Mesothelial cell of epicardium (in vitro differentiated cells): ENCODE data around the gene VTCN1. TPM values are rescaled to one million over a fixed set of nuclear protein-coding genes. Genes with fewer than 3 reads are reported as not detected.

Source experiments
- DNase-seq, 2 experiments: peaks; one replicate each; pipeline ENCODE4 v3.0.0; 2021; ENCODE audit warnings: low spot score in 2 of 2; ENCODE audit not compliant: unreplicated experiment in 2 of 2
- H3K27ac Mint-ChIP-seq: 2 replicates; pipeline ENCODE4 v1.8.0; 2021; ENCODE audit warnings: mixed read lengths
- H3K27me3 Mint-ChIP-seq: 2 replicates; pipeline ENCODE4 v1.8.0; 2021; ENCODE audit warnings: low read depth, mixed read lengths
- H3K36me3 Mint-ChIP-seq: 2 replicates; pipeline ENCODE4 v1.8.0; 2021; ENCODE audit warnings: mixed read lengths
- H3K4me1 Mint-ChIP-seq: 2 replicates; pipeline ENCODE4 v1.8.0; 2021; ENCODE audit warnings: mixed read lengths
- H3K4me3 Mint-ChIP-seq: 2 replicates; pipeline ENCODE4 v1.8.0; 2021; ENCODE audit warnings: mild to moderate bottlenecking, moderate library complexity, mixed read lengths
- H3K9me3 Mint-ChIP-seq: 2 replicates; pipeline ENCODE4 v1.8.0; 2021; ENCODE audit warnings: mixed read lengths
- CTCF ChIP-seq: fragments of 200-600 bp; sonication (generic); IDR thresholded peaks from one replicate; pipeline ENCODE4 v1.5.0; 2021; ENCODE audit warnings: antibody characterized with exemption; ENCODE audit not compliant: unreplicated experiment
- total RNA-seq: library from RNA; stranded (reverse); gene quantifications from 3 replicates; pipeline ENCODE4 v1.2.1, GENCODE V29; 2021

The VTCN1 gene
- total RNA-seq, 1 donor from 2014 or later, result 27.9 TPM

GRCh38 chr1:117150316-117150715 is 60.4 kb downstream of the VTCN1 start:
- no peak for TF ChIP-seq CTCF
- Mint-ChIP-seq H3K36me3 (peaks cover 6% of the 10 kb centered on the region), H3K27ac (no peak overlapping the region), H3K9me3 (peaks cover 5% of the 10 kb centered on the region), H3K4me3 (no peak overlapping the region), H3K4me1 (peaks cover 38% of the 10 kb centered on the region), H3K27me3 (no peaks in the 10 kb centered on the region)
- no peak for DNase-seq

- no peak for TF ChIP-seq CTCF
- Mint-ChIP-seq H3K36me3 (peaks cover 6% of the 10 kb centered on the region), H3K4me3 (no peak overlapping the region), H3K27me3 (no peaks in the 10 kb centered on the region), H3K27ac (peak overlapping the region; percentile 76), H3K9me3 (peaks cover 5% of the 10 kb centered on the region), H3K4me1 (peaks cover 43% of the 10 kb centered on the region)
- DNase-seq, result no peak
Observed at GRCh38 chr1:117147856-117148588, 62.7 kb downstream of the VTCN1 start.

GRCh38 chr1:117147341-117147831 is 63.3 kb downstream of the VTCN1 start:
- no peak for TF ChIP-seq CTCF
- Mint-ChIP-seq H3K4me1 (peaks cover 43% of the 10 kb centered on the region), H3K36me3 (peaks cover 6% of the 10 kb centered on the region), H3K27me3 (no peaks in the 10 kb centered on the region), H3K4me3 (no peak overlapping the region), H3K9me3 (peaks cover 5% of the 10 kb centered on the region), H3K27ac (peak overlapping the region; percentile 57)
- no peak for DNase-seq

GRCh38 chr1:117146575-117147340 is 64.0 kb downstream of the VTCN1 start:
- Mint-ChIP-seq H3K27me3 (no peaks in the 10 kb centered on the region), H3K9me3 (peaks cover 4% of the 10 kb centered on the region), H3K4me3 (no peak overlapping the region), H3K4me1 (peaks cover 43% of the 10 kb centered on the region), H3K27ac (peak overlapping the region; percentile 45), H3K36me3 (peaks cover 4% of the 10 kb centered on the region)
- no peak for DNase-seq
- no peak for TF ChIP-seq CTCF

- Mint-ChIP-seq H3K4me1 (peaks cover 43% of the 10 kb centered on the region), H3K36me3 (peaks cover 3% of the 10 kb centered on the region), H3K27ac (peak overlapping the region; percentile 45), H3K4me3 (no peak overlapping the region), H3K9me3 (no peaks in the 10 kb centered on the region), H3K27me3 (no peaks in the 10 kb centered on the region)
- TF ChIP-seq CTCF, result no peak
- DNase-seq, result no peak
Observed at GRCh38 chr1:117146072-117146471, 64.7 kb downstream of the VTCN1 start.
